HG02943 (cell line): Measurements from ENCODE around the gene CREB5.

Source experiments
- ATAC-seq: cut with Tn5 transposase; IDR thresholded peaks from one replicate; pipeline ENCODE4 v1.9.1; 2021; ENCODE audit warnings: mild to moderate bottlenecking, low read depth, moderate library complexity; ENCODE audit not compliant: unreplicated experiment

CREB5 gene

DNA sequence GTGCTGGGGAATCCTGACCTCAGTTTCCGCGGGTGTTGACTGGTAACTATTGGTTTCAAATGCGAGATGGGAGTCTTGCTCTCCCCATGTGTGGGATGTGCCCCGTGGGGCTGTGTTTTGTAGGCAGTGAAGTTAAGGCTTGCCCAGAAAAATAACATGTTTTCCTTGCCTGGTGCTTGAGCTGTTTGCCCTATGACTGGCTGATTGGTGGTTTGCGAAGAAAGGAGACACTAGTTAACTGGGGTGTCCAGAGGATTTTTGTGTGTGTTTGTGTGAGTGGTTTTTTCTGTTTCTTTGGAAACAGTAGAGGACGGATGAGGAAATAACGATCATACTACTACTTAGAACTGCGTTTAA is 61.9 kb downstream of the CREB5 start:
- ATAC-seq, result no peak

DNA sequence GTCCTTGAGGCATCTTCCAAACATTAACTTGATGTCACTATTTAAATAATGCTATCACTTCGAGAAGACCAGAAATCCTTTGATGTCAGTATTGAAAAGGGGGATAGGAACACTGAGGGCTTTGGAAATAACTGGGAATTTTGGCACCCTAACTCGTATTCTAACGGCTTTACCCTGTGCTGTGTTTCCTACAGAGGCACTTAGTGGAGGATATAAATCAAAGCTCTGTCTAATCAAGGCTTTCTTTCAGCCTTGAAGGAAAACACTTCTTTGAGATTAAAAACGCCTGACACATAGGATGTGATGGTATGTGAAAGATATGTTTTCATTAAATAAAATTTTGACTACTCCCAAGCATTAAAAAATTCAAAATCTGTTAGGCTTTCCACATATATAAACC is 62.3 kb downstream of the CREB5 start:
- ATAC-seq, result no peak

GRCh38 chr7:28477041-28477442 is 64.7 kb downstream of the CREB5 start:
- no peak for ATAC-seq

GRCh38 chr7:28478656-28479055 is 66.3 kb downstream of the CREB5 start:
- ATAC-seq, result no peak

DNA sequence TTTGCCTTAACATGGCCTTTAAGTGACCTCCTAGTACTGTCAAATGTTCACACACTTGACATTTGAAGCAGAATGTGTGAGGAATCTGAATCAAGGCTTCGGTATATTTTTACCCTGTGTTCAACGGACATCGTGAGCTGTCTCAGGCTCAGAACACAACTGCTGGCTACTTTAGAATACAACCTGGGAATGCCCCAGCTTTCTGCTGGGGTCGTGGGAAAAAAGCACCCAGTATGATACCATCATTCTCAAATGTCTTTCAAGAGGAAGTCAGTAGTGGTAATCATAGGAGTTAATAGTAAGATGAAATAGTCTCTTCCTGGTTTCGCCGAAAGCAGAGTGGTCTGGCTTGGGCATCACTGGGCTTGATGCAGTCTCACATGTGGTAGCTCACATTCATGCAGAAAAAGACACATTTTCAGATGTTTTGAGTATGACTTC is 67.2 kb downstream of the CREB5 start:
- peak; percentile 68 for ATAC-seq

GRCh38 chr7:28480595-28480994 is 68.3 kb downstream of the CREB5 start:
- ATAC-seq, result no peak

DNA sequence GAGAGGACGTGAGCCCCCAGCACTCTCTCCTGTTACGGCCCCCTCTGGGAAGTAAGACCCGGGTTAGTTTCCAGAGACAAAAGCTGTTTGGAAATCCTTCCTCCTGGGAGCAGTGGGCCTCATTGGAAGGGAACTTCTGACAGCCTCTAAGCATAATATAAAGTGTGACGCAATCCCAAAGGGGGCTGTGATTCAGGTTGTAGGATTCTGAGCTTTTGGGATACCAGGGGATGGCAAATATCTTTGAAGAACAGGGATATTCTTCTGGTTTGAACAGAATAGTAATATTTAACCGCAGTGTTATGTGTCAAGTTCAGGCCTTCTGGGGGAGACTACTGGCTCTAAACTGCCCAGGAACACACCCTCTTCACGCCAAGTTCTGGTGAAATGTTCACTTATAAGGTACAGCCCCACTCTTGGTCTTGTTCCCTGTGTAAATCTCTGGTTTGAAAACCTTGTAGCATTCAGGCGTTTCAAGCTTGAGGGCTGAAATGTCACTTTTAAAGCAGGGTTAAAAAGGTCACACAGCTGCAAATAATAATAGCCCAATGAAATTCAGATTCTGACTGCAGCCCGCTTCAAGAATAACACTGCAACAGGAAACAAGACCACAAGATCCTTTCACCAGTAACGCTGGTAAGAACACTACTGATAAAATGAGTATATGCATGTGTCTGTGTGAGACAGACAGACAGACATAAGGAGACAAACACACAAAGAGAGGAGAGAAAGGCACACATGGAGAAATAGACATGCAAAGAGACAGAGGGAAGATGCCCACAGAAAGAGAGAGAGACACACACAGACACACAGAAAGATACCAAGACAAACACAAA is 69.0 kb downstream of the CREB5 start:
- peak; percentile 69 for ATAC-seq

DNA sequence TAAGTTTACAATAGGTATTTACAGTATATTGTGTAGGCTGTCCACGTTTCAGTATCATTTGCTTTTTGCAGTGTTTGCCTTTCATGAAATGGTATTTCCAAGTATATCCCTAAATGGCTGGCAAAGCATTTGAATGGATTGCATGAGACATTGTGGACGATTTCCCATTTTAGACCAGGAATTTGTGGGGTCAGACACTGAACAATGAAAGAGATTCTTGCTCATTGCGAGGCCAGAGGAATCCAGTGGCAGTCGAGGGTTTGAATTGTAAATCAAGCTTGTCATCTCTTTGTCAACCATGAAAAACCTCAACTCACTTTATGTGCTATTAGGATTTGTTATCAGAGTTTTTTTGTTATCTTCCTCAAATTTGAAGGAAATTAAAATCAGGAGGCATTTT is 70.8 kb downstream of the CREB5 start:
- no peak for ATAC-seq

DNA sequence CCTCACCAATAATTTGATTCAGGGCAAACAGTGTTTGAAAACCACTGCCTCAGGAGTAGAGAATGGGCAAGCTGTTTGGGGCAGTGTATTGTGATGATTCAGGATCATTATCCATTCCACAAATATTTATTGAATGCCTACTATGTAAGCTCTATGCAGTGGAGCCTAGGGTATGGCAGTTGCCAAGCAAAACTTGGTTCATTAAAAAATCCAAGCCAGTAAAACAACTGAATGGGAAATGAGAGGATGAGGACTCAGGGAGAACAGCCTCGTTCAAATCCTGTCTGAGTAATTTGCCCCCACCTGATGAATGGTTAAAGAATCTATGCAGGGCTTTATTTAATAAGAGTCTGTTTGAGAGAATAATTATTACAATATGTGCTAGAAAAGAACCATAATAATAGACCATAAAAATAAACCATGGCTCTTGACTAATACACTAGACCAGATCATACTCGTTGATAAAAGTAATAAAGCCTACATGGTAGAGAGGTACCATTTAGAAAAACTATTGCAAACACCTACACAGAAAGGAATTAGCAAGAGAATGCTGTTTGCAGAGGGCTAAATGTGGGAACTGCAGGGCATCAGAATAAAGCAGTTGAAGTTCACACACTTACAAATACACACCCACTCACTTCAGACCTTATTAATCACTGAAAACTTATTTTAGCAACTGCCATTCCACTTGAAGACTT is 71.7 kb downstream of the CREB5 start:
- no peak for ATAC-seq

- ATAC-seq, result no peak
These were observed 72.3 kb downstream of the CREB5 start for GRCh38 chr7:28484606-28484935.

DNA sequence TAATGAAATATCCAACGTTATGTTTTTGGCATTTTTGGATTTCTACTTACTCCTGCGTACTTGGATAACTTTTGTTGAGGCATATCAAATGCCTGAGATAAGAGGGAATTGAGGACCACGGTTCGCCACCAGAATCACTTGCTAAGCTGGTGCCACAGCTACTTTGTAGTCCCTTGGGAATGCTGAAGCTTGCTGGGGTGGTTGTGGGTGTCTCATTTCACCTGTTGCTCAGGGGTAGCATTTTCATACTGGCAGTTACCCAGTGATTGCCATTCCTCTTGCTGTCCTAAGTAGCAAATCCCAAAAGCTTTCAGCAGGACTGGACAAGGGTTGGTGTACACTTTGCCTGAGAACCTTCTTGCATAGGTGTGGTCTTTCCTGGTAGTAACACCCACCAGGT is 75.2 kb downstream of the CREB5 start:
- no peak for ATAC-seq

DNA sequence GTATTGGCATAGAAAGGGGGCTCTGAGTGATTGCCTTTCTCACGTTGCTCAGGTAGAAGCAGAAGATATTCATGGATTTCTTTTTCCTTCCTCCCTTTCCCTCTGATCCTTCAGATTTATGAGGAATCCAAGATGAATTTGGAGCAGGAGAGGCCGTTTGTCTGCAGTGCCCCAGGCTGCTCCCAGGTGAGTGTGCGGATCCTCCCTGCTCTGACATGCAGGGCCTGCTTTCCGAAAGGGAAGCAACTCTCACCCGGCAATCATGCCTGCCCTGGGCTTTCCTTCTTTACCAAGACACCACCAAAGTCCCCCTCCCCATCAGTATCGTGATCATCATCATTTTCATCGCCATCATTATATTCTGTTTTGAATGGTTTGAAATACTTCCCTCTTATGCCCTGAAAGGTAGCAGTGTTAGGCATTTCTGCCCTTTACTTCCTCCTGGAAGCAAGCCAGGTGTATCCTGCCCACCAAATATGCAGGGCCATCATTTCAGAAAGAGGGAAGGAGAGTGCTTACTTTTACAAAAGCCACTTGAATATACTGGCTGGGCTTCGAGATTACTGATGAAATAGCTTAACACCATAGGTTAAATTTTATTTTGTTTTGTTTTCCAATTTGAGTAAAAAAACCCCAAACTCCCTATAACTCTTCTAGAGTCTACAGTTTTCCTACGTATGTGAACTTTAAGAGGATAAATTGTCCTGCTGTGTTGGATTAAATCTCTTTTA is 75.9 kb downstream of the CREB5 start:
- no peak for ATAC-seq

GRCh38 chr7:28490831-28491230 is 78.5 kb downstream of the CREB5 start:
- ATAC-seq, result no peak

DNA sequence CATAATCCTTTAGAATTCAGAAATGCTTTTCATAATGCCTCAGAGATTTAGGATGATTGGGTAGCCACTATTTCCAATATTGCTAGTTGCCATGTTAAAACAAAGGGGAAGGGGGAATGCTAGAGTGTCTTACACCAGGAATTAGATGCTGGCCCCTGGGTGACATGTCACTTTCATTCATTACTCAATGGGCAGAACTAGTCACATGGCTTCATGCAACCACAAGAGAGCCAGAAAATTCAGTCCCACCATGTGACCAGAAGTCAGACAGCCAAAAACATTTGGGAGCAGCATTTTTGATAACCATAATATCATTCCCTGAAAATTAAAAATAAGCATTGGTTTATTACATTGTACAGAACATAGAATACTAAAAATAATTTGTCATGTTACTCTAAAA is 81.2 kb downstream of the CREB5 start:
- no peak for ATAC-seq

DNA sequence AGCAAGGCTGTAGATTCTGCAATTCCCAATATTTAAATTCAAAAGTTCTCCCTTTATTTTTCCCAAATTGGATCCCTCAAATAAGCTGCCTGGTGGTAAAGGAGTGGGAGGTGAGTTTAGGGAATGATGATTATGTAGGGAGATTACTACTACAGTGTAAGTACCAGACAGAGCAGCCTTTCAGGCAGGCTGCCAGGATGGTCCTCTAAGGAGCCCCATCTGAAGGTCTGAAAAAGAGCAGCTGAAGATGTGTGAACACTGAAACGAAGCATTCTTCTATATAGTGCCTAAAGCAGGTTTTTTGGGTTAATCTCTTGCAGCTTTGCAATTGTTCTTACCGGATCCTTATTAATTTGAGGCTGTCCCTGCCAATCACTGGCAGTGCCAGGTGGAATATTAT is 84.7 kb downstream of the CREB5 start:
- ATAC-seq, result no peak

GRCh38 chr7:28498636-28499035 is 86.3 kb downstream of the CREB5 start:
- ATAC-seq, result no peak

GRCh38 chr7:28500138-28500537 is 87.8 kb downstream of the CREB5 start:
- no peak for ATAC-seq

GRCh38 chr7:28502408-28502807 is 90.1 kb downstream of the CREB5 start:
- no peak for ATAC-seq

DNA sequence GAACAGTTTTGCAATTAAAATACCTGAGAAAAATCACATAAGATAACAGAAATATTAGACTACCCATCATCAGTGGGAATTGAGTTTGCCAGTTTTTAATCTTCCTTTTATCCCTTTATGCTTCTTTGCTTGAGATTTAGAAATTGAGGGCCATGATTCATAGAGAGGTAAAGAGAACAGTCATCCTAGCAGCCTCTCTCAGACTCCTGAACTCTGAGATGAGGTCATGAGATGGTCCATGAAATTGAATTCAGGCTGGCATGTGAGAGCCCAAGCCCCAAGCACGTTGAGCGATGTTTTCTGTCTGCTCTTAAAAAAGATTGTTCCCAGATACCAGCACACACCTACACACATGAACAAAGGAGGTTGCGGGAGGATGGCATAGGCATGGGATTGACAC is 91.1 kb downstream of the CREB5 start:
- ATAC-seq, result no peak

- ATAC-seq, result no peak
These were observed 92.7 kb downstream of the CREB5 start for GRCh38 chr7:28505014-28505413.

- no peak for ATAC-seq
These were observed 93.5 kb downstream of the CREB5 start for GRCh38 chr7:28505867-28506266.
